Measurements from ENCODE around the gene CCT5.
"Not testable (repeated sequence)": the region's sequence is repeated elsewhere in the genome, so short reads cannot be mapped to it uniquely, and the experiment has no call there.

The CCT5 gene

DNA sequence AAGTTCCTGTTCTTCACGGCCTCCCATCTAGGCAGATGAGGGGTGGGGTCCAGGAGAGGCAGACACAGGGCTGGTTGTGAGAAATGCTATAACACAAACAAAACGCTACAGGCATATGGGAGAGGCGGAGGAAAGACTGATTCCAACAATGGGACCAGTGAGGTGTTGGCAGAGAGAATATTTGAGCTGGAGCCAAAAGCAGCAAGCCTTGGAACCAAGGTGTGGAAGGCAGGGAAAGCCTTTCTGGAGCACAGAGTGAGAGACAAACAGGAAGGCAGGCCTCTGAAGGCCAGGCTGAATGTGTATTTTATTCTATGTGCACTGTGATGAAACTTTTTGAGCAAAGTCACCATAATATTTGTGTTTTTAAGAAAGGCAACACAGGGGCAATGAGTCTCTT is 3.3 kb upstream of the CCT5 start:
- no peak for DNase-seq (ENCODE audit: low read depth, low spot score)

DNA sequence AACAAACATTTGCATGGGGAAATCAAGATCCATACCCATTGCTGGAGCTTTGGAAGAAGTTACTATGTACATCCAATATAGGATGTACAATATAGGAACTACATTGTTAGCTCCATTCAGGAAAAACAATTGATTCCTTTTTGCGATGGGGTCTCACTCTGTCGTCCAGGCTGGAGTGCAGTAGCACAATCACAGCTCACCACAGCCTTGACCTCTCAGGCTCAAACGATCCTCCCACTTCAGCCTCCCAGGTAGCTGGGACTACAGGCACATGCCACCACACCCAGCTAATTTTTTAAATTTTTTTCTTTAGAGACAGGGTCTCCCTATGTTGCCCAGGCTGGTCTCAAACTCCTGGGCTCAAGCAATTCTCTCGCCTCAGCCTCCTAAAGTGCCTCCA is 2.9 kb upstream of the CCT5 start:
- not testable (repeated sequence) for DNase-seq (ENCODE audit: low read depth, low spot score)

DNA sequence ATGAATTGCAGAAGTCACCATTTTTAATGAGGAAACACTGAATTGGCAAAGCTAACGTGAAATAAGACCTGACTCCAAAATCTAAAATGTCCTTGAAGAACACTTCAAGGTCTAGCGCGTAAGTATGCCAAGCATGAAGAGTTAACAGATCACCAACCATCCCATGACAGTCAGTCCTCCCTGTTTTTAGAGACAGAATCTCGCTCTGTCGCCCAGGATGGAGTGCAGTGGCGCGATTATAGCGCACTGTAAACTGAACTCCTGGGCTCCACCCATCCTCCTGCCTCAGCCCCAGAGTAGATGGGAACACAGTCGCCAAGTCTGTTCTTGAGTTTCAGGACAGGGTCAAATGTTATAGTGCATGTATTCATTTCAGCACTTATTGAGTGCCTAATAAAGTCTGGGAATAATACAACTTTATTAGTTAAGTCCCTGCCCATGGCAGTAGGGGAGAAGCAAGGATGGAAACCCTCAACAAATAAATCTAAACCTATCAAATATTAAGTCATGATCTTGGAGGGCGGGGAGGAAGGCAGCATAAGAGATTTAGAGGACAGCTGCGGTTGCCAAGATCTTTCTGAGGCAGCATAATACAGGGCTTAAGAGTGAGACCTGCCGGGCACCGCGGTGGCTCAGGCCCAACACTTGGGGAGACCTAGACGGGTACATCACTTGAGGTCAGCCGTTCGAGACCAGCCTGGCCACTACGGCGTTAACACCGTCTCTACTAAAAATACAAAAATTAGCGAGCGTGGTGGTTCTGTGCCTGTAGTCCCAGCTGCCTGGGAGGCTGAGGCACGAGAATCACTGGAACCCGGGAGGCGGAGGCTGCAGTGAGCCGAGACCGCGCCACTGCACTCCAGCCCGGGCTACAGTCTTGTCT is 1.5 kb upstream of the CCT5 start:
- DNase-seq (ENCODE audit: low read depth, low spot score) = no peak

DNA sequence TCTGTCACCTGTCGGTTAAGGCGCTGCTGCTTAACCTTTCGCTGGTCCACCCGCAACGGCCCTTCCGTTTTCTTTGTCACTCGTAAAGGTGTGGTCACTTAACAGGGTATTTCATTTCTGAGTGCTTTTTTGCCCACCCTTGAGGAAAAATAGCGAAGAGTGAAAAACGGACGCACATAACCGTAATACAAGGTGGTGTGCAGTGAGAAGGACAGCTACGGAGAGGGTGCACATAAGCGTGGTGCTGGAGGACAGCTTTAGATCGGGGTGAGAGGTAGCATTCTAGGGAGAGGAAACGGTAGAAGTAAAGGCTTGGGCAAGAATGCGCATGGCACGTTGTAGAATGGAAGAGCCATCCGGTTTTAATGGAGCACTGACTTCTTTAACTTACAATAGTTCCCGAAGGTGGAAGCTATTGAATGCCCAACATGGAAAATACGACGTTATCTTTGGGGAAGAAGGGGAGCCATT is 761 bp downstream of the CCT5 start:
- no peak for DNase-seq (ENCODE audit: low read depth, low spot score)

DNA sequence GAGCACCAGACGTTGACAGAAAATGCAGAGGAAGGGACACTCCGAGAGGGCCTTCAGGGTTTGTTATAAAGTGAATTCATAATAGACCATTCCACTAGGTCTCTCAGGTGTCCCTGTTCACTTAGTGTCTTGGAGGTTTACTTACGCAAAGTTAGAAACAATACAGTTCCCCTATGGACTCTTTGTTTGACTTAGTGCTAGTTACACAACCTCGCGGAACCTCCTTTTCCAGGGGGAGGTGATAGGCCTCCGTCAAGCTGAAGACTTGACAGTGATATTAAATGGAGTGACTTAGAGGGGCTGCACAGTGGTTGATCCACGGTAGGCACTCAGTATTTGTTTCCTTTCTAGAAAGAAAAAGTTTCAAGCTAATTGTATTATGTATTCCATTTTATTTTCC is 1.3 kb downstream of the CCT5 start:
- DNase-seq (ENCODE audit: low read depth, low spot score) = no peak

DNA sequence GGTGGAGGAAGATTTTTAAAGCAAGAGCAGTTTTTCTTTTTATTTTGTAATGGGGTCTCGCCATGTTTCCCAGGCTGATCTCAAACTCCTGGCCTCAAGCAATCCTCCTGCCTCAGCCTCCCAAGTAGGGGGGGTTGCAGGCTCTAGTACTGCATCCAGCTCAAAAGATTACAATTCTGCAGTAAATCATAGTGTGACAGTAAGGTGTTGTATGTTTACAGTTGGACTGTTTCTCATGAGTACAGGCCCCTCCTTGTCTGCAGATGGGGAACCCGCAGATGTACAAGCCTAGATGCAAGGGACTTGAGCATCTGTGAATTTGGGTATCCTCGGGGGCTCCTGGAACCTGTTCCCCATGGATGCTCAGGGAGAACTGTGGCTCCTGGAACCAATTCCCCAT is 3.3 kb downstream of the CCT5 start:
- no peak for DNase-seq (ENCODE audit: low read depth, low spot score)

DNA sequence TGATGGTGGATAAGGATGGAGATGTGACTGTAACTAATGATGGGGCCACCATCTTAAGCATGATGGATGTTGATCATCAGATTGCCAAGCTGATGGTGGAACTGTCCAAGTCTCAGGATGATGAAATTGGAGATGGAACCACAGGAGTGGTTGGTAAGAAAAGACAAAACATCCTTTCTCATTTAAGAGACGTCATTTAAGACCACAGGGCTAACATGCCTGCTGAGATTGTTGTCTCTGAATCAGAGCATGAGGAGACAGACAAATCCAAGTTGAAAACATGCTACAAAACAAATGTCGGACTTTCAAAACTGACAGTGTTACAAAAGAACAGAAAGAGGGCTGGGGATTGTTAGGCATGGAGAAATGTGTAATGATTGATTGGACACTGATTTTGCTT is 4.6 kb downstream of the CCT5 start:
- no peak for DNase-seq (ENCODE audit: low read depth, low spot score)

DNA sequence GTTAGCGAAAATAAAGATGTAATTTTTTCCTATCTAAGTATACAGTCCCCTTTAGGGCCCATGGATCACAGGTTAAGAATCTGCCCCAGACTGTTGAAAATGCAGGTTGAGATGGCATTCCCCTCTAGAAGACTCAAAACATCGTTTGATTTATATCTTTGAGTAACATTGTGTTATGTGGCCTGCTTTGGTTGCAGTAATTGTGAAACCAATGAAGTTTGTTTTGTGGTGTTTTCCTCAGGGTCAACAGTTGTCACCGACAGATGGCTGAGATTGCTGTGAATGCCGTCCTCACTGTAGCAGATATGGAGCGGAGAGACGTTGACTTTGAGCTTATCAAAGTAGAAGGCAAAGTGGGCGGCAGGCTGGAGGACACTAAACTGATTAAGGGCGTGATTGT is 7.8 kb downstream of the CCT5 start:
- no peak for DNase-seq (ENCODE audit: low read depth, low spot score)

DNA sequence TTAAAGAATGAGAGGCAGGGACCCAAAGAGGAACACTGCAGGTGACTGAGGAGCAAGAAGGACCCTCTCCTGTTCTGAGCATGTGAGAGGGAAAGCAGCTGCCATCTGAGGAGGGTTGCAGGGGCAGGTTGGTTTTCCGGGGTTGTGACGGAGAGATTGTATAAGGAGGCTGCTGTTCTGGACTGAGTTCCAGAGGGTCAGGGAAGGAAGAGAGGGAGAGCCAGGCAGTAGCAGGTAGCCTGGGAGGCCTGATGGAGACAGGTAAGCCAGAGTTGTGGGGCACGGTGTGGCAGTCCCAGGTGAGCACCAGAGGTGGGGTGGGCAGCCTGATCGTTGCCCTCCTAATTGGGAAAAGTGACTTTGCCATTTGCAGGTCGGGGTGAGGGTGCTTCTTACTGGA is 9.8 kb downstream of the CCT5 start:
- no peak for DNase-seq (ENCODE audit: low read depth, low spot score)

DNA sequence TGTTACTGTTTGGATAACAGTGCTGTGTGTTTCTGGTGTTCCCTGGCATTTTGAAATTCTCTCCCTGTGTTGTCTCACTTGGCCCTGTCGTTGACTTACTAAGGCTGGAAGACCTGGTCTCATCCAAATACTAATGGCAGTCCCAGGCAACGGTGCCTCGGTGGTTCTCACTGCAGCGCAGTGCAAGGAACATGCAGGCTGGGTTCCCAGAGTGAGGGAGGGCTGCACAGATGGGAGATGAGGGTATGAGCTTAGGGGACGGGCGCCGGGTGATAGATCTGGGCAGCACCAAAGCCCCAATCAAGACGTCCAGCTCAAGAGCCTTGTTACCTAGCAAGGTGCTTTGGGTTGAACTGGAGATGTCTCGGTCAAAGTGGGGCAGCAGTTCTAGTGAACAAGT is 11.0 kb downstream of the CCT5 start:
- DNase-seq (ENCODE audit: low read depth, low spot score) = no peak

DNA sequence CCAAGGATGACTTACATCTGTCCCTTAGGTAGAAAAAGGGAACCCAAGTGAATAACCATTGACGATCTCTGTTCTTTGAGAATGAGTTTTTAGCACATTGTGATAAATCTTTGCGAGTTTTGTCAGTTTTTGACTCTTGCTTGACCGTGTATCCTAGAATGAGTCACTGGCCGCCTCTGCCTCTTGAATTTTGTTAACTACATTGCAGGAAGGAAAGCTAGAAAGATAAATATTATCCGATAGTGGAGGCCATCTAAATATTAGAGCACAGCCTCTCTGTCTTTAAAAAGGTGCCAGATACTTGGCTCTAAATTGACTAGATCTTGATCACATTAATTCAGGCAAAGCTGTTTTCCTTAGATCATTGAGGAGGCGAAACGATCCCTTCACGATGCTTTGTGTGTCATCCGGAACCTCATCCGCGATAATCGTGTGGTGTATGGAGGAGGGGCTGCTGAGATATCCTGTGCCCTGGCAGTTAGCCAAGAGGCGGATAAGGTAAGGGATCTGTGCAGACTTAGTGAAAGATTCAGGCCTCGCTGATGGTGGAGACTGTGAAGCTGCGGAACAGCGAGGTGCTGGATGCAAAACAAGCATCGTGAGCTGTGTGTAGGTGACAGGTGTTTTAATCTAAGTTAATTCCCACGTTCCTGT is 12.2 kb downstream of the CCT5 start:
- DNase-seq (ENCODE audit: low read depth, low spot score) = no peak

DNA sequence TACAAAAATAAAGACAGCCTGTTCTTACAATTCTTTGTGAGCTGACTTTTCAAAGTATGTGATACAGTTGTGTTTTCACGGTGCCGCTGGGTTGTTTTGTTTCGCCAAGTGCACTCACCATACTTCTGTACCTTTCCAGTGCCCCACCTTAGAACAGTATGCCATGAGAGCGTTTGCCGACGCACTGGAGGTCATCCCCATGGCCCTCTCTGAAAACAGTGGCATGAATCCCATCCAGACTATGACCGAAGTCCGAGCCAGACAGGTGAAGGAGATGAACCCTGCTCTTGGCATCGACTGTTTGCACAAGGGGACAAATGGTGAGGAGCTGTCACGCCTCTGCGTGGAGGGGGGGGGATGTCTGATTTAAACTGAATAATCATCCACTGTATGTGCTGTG is 12.9 kb downstream of the CCT5 start:
- no peak for DNase-seq (ENCODE audit: low read depth, low spot score)

DNA sequence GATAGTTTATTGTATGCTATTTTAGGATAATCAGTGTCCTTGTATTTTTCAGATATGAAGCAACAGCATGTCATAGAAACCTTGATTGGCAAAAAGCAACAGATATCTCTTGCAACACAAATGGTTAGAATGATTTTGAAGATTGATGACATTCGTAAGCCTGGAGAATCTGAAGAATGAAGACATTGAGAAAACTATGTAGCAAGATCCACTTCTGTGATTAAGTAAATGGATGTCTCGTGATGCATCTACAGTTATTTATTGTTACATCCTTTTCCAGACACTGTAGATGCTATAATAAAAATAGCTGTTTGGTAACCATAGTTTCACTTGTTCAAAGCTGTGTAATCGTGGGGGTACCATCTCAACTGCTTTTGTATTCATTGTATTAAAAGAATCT is 14.5 kb downstream of the CCT5 start:
- no peak for DNase-seq (ENCODE audit: low read depth, low spot score)

DNA sequence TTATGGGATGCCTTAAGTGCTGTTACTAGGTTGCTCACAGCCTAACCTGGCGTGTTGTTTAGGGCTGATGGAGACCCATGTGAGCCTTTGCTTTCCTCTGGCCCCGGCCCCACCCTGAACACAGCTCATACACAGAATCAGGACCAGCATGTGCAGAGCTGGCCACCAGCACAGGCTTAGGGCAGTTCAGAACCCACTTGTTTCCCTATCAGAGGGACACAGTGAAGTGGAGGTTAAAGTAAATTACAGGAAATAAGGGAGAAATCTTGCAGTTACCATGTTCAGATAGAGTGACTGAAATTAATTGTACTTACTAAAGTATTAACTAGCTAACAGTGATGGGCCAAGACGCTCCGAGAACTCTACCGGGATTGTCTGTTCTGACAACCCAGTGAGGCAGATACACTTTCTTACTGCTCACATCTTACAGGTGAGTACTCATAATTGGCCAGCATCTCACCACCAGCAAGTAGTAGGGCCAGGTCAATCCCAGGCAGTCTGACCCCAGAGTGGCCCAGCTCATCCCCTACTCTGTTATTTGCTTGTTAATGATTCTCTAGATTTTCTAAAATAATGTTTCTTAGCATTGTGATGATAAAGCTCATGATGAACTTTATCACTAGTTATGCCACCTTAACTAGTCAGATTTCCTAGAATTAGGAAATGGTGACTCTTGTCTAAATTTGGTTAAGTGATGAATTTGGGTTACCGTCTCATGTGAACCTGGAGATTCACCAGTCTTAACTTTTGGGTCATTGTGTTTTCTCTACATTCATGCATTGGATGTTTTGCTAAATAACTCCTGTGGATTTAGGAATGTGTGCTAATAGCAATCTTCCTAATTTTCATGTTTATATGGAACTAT is 15.4 kb downstream of the CCT5 start:
- no peak for DNase-seq (ENCODE audit: low read depth, low spot score)

DNA sequence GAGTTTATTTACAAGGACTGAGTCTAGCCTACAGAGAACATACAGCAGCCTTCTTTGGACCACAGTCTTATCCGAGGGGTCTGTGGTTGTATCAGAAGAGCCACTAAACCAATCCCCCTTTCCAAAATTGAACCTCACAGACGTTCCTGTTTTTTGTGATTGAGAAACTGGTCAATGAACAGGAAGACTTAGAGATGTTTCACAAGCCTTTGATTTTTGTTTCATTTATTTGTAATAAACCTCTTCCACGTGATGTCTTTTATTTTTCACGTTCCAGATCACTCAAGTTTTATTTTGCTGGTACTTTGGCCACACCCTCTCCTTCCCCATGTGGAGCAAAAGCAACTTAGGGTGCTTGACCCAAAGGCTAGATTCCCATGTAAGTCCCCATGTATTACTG is 16.1 kb downstream of the CCT5 start:
- no peak for DNase-seq (ENCODE audit: low read depth, low spot score)

DNA sequence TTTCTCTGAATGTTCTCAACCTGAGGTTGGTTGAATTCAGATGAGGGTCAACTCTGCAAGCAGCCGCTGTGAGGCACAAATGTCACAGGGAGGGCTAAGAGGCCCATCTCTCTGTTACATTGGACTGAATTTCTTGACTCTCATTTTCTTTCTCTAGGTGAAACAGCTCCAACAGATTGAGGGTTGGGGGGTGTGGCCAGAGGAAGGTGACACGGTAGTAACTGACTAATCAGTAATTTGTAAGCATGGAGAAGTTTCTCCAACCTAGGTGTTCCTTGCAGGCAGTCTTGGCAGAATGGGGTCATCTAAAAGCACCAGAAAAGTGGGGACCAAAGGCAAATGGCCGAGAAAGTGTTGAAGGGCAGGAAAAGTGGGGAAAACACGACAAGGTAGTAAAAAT is 16.8 kb downstream of the CCT5 start:
- no peak for DNase-seq (ENCODE audit: low read depth, low spot score)

DNA sequence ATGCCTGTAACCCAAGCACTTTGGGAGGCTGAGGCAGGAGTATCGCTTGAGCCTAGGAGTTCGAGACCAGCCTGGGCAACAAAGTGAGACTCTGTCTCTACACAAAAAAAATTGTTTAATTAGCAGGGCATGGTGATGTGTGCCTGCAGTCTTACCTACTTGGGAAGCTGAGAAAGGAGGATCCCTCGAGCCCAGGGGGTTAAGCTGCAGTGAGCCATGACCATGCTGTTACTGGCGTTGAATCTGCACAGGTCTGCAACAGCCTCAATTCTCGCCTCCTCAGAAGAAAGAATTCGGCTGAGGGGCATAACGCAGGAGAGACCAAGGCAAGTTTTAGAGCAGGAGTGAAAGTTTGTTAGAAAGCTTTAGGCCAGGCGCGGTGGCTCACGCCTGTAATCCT is 18.0 kb downstream of the CCT5 start:
- DNase-seq (ENCODE audit: low read depth, low spot score) = no peak

DNA sequence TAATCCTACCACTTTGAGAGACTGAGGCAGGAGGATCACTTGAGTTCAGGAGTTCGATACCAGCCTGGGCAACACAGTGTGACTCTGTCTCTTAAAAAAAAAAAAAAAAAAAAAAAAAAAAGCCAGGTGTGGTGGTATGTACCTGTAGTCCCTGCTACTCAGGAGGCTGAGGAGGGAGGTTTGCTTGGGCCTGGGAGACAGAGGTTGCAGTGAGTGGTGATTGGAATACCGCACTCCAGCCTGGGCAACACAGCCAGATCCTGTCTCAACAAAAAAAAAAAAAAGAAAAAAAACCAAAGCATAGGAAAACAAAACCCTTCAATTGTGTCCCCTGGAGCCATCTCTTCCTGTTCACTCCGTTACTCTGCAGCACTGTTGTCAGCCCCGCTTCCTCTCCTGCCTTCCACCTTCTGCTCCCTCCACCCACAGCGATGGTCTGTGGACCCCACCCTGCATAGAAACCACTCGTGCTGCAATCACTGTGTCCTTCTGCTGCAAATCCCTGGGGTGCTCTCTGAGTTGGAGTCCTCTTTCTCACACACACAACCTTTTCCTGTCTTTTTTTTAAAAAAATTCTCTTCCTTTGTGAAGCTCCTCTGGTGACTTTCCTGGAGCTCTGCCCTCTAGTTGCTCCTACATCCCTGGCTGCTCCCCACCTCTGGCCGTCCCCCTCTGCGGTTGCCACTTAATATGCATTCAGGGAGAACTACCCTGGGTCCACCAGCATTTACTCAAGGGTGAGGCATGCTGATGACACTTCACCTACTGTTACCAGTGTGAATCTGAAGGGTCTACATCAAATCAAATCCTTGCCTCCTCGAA is 22.2 kb downstream of the CCT5 start:
- DNase-seq (ENCODE audit: low read depth, low spot score) = no peak

DNA sequence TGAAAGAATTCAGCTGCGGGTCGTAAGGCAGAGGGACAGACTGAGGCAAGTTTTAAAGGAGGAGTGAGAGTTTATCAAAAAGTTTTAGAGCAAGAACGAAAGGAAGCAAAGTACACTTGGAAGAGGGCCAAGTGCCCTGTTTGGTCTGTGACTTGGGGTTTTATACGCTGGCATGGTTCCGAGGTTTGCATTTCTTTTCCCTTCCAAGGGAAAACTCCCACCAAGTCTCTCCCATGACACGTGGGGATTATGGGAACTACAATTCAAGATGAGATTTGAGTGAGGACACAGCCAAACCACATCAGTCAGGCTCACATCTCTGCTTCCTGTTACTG is 22.8 kb downstream of the CCT5 start:
- DNase-seq (ENCODE audit: low read depth, low spot score) = not testable (repeated sequence)

DNA sequence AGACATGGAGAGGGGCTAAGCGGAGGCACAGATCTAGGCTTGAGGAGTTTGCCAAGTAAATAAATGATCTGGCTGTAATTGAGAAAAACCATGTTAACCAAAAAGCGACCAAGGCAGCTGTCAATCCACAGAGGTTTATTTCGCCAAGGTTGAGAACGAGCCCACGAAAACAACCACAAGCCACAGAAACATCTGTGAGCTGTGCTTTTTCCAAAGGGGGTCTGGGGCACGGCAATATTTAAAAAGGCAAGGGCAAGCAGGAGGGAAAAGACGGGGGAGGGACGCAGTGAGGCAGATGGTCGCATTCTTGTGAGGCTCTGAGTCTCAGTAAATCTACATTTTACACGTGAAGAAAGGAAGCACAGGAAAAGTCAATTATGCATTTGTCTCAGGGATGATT is 25.4 kb downstream of the CCT5 start:
- DNase-seq (ENCODE audit: low read depth, low spot score) = no peak

DNA sequence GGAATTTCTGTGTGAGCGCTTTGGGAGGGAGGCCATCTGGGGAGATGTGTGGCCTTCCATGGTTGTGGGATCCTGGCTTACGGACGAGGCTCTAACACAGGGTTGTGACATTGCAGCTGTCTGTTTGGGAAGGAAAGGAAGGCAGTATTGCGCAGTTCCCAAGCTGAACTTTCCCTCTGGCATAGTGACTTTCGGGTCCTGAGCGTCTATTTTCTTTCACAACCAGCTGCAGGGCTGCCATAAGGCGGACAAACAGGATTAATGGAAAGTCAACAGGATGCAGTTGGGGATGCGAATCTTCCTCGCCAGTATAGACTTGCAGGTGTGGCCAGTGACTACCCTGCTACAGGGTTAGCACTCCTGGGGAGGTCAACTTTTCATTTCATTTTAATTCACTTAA is 25.9 kb downstream of the CCT5 start:
- no peak for DNase-seq (ENCODE audit: low read depth, low spot score)

DNA sequence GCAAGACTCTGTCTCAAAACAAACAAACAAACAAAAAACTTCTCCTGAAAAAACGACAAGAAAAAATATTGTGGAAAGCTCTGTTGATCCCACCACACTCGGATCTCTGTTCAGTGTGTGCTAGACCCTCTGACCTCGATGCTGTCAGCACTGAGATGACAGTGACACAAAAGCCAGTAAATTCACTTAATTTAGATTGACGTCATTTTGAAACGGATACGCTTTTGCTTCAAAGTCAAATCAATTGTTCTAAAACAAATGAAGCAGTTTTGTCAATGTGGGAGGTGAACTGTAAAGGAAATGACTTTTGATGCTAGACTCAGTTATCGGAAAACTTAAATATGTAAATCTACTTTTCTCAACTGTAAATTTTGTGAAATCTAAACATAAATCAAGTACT is 26.6 kb downstream of the CCT5 start:
- DNase-seq (ENCODE audit: low read depth, low spot score) = no peak
